ENCODE results near the gene TSHZ3.

Gene TSHZ3

GRCh38 chr19:31266196-31266595, 83.0 kb downstream of the TSHZ3 start:
- DNase-seq (ENCODE audit: low read depth in 2 of 2, low spot score in 1 of 2) = no peak

- no peak for DNase-seq (ENCODE audit: low read depth in 2 of 2, low spot score in 1 of 2)
These were observed 85.0 kb downstream of the TSHZ3 start for GRCh38 chr19:31264041-31264778.

- no peak for DNase-seq (ENCODE audit: low read depth in 2 of 2, low spot score in 1 of 2)
These were observed 85.9 kb downstream of the TSHZ3 start for GRCh38 chr19:31263328-31263727.

- DNase-seq (ENCODE audit: low read depth in 2 of 2, low spot score in 1 of 2) = no peak
These were observed 86.5 kb downstream of the TSHZ3 start for GRCh38 chr19:31262725-31263191.

GRCh38 chr19:31261603-31262212, 87.5 kb downstream of the TSHZ3 start:
- DNase-seq (ENCODE audit: low read depth in 2 of 2, low spot score in 1 of 2) = no peak

GRCh38 chr19:31261019-31261602, 88.1 kb downstream of the TSHZ3 start:
- DNase-seq (ENCODE audit: low read depth in 2 of 2, low spot score in 1 of 2) = no peak

- DNase-seq (ENCODE audit: low read depth in 2 of 2, low spot score in 1 of 2) = no peak
These were observed 88.9 kb downstream of the TSHZ3 start for GRCh38 chr19:31260171-31260933.

GRCh38 chr19:31258211-31259052, 90.8 kb downstream of the TSHZ3 start:
- no peak for DNase-seq (ENCODE audit: low read depth in 2 of 2, low spot score in 1 of 2)

GRCh38 chr19:31257426-31258130, 91.7 kb downstream of the TSHZ3 start:
- no peak for DNase-seq (ENCODE audit: low read depth in 2 of 2, low spot score in 1 of 2)

- no peak for DNase-seq (ENCODE audit: low read depth in 2 of 2, low spot score in 1 of 2)
These were observed 92.2 kb downstream of the TSHZ3 start for GRCh38 chr19:31257025-31257424.

GRCh38 chr19:31256593-31256960, 92.7 kb downstream of the TSHZ3 start:
- no peak for DNase-seq (ENCODE audit: low read depth in 2 of 2, low spot score in 1 of 2)

- no peak for DNase-seq (ENCODE audit: low read depth in 2 of 2, low spot score in 1 of 2)
These were observed 93.2 kb downstream of the TSHZ3 start for GRCh38 chr19:31255831-31256592.

- no peak for DNase-seq (ENCODE audit: low read depth in 2 of 2, low spot score in 1 of 2)
These were observed 93.9 kb downstream of the TSHZ3 start for GRCh38 chr19:31255174-31255799.

- DNase-seq (ENCODE audit: low read depth in 2 of 2, low spot score in 1 of 2) = no peak
These were observed 94.6 kb downstream of the TSHZ3 start for GRCh38 chr19:31254611-31255010.

- DNase-seq (ENCODE audit: low read depth in 2 of 2, low spot score in 1 of 2) = no peak
These were observed 95.1 kb downstream of the TSHZ3 start for GRCh38 chr19:31254180-31254551.

- no peak for DNase-seq (ENCODE audit: low read depth in 2 of 2, low spot score in 1 of 2)
These were observed 95.6 kb downstream of the TSHZ3 start for GRCh38 chr19:31253526-31254179.

GRCh38 chr19:31252441-31252840, 96.8 kb downstream of the TSHZ3 start:
- no peak for DNase-seq (ENCODE audit: low read depth in 2 of 2, low spot score in 1 of 2)

- DNase-seq (ENCODE audit: low read depth in 2 of 2, low spot score in 1 of 2) = no peak
These were observed 100.0 kb downstream of the TSHZ3 start for GRCh38 chr19:31249217-31249616.

- DNase-seq (ENCODE audit: low read depth in 2 of 2, low spot score in 1 of 2) = no peak
These were observed 113.4 kb downstream of the TSHZ3 start for GRCh38 chr19:31235806-31236205.

Measured in stimulated activated CD8-positive, alpha-beta memory T cell treated with anti-CD3 and anti-CD28 coated beads, Interleukin-4, amount 100 ng/mL, for 4 hours (primary cell).